Hematopoietic multipotent progenitor cell treated with erythropoietin and hydrocortisone succinate and interleukin-3 and kit ligand, for 6 days (in vitro differentiated cells): ENCODE measurements around the gene ASPSCR1.

Experiments used
- DNase-seq: peaks from one replicate; pipeline ENCODE4 v3.0.0-alpha.2; 2015

Gene ASPSCR1

GRCh38 chr17:82047379-82047778 lies 70.0 kb downstream of the ASPSCR1 start:
- no peak for DNase-seq

- no peak for DNase-seq
Measured at GRCh38 chr17:82047914-82048570, 70.6 kb downstream of the ASPSCR1 start.

DNA sequence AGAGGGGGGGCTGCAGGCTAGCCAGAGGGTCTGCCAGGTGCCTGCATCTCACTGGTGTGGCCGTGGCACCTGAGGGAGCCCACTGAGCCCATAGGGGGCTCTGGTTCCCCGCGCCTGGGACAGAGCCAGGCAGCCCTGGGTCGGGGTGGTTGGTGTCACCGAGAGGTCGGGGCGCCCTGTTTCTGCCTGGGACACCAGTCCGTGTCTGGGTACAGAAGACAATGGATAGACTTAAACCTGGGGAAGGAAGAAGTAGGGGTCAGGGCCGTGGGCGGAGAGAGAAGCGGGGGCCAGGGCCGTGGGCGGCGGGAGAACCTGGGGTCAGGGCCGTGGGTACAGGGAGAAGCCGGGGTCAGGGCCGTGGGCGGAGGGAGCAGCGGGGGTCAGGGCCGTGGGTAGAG lies 71.1 kb downstream of the ASPSCR1 start:
- no peak for DNase-seq

DNA sequence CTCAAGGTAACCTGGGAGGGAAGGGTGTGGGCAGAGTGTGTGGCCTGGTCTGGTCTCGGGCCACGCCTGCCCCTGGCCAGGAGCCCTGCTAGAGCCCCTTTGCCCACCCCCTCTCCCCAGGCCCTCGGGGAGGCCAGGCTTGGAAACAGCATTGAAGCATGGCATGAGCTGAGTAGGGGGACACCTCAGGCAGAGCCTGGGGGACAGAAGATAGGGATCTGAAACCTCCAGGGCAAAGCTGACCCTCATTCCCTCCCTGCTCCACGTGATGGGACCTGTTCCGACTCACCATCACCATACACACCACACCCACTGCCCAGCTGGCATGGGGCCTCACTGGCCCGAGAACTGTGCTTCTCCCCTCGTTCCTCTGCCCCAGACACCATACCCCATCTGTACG lies 71.7 kb downstream of the ASPSCR1 start:
- DNase-seq: no peak

DNA sequence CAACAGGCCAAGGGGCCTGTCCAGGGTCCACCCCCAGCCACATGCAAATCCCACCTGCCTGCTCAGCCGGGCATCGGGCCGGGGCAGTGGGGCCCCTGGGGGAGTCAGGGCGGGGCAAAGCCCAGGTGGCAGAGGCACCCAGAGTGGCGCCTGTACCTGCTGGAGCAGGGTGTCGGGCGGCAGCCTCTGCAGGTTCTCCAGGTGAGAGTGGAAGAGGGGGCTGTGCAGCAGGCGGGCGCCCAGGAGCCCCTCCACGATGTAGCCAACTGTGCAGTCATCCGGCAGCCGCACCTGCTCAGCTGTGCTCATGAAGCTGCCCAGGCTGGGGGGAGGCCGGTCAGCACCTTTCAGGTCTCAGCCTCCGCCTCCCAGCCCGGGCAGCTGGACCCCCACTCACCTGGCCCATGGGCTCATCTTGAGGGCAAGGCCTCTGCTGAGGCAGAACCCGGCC lies 72.1 kb downstream of the ASPSCR1 start:
- no peak for DNase-seq

- DNase-seq: no peak
Measured at GRCh38 chr17:82050152-82050760, 72.8 kb downstream of the ASPSCR1 start.

DNA sequence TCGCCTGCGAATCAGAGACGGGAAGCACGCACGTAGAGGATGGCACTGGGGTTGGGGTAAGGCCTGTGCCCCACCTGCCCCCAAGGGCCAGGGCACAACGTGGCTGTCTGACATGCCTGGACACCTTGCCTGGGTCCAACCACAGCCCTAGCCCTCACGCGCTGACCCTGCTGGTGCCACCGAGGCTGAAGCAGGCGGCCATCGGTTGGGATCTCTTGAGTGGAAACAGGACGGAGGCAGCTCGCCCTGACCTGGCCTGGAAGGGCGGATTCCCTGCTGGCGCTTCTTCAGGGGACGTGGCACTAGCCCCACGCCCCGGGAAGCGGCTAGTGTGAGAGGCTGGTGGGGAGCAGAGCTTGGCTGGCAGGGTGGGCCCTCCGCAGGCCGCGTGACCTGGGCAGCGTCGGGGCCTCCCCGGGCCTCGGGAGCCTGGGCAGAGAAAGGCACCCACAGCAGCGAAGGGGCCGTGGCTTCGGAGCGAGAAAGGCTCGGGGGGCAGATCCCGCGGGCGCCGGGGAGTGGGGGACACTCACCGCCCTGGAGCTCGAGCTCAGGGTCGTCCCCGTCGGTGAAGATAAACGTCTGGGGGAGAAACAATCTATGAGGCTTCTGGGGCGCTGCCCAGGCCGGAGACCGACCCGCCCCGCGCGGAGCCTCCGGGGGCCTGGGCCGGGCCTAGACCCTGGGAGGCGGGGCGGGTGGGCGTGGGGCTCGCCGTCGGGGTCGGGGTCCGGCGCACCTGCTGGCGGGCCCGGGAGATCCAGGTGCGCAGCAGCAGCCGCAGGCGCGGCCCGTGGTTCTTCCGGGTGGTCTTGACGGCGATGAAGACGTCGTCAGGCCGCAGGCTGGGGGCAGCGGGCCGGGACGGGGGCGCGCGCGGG lies 73.6 kb downstream of the ASPSCR1 start:
- no peak for DNase-seq

- DNase-seq: peak; percentile 88
Measured at GRCh38 chr17:82051776-82052637, 74.6 kb downstream of the ASPSCR1 start, which contains the start of the genes GPS1 and RFNG. Gene GPS1, plus strand, starts transcription at chr17:82051898. Its CDS starts 34 bp downstream, at chr17:82051932. Gene RFNG, minus strand, starts transcription at chr17:82051811. Its CDS starts 45 bp downstream, at chr17:82051766.

DNA sequence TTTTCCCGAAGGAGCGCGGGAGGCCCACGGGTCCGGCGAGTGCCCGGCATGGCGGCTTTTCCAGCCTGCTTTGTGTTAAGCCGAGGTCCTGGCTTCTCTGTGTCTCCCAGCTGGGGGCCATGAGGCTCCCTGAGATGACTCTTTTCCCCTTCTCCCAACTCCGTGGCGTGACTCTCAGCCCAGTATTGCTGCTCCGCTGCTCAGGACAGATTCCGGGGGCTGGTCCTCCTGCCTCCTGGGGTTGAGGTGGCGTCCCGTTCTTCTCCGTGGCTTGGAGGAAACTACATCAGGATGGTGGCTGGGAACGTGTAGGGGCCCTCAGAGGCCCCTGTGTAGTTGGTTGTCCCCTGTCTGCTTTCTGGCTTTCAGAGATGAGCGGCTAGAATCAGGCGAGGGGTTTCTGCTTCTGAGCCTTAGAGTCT lies 75.2 kb downstream of the ASPSCR1 start:
- no peak for DNase-seq

GRCh38 chr17:82053130-82053529 lies 75.7 kb downstream of the ASPSCR1 start:
- no peak for DNase-seq

DNA sequence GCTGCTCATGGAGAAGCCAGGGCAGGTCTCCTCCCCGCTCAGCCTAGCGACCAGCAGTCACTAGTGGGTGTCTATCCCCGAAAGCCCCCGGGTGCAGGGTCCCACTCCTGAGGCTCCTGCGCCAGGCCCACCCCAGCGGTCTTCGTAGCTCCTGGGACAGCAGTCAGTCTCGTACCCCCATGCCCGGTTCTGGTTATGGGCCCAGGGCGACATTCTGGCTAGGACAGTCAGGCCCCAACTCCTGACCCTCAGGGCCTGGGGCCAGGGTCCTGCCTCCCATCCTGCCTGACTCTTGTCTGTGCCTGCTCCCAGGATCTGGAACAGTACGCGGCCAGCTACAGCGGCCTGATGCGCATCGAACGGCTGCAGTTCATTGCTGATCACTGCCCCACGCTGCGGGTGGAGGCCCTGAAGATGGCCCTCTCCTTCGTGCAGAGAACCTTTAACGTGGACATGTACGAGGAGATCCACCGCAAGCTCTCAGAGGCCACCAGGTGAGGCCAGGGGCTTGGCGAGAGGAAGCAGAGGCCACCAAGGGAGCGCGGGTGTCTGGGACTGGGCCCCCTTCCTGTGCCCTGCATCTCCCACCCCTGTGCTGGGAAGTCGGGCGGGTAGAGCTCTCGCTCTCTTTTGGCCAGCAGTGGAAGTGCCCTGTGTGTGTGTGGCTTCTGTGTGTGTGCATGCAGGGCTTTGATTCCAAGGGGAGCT lies 76.3 kb downstream of the ASPSCR1 start:
- no peak for DNase-seq

DNA sequence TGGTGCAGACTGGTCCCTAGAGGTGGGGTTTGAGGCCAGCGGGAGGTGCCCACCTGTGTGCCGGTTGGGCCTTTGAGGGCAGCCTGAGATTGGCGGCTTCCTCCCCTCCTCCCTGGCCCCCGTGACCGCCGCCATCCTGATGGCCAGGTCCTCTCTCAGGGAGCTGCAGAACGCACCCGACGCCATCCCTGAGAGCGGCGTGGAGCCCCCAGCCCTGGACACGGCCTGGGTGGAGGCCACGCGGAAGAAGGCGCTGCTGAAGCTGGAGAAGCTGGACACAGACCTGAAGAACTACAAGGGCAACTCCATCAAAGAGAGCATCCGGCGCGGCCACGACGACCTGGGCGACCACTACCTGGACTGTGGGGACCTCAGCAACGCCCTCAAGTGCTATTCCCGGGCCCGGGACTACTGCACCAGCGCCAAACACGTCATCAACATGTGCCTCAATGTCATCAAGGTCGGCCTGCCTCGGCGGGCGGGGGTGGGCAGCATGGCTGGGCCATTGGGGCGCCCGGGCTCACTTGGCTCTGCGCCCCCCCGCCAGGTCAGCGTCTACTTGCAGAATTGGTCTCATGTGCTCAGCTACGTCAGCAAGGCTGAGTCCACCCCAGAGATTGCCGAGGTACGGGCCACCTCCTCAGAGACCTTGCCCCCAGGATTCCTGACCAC lies 77.1 kb downstream of the ASPSCR1 start:
- DNase-seq: no peak

- DNase-seq: no peak
Measured at GRCh38 chr17:82055023-82055964, 77.9 kb downstream of the ASPSCR1 start.

GRCh38 chr17:82055965-82056728 lies 78.7 kb downstream of the ASPSCR1 start:
- DNase-seq: no peak

DNA sequence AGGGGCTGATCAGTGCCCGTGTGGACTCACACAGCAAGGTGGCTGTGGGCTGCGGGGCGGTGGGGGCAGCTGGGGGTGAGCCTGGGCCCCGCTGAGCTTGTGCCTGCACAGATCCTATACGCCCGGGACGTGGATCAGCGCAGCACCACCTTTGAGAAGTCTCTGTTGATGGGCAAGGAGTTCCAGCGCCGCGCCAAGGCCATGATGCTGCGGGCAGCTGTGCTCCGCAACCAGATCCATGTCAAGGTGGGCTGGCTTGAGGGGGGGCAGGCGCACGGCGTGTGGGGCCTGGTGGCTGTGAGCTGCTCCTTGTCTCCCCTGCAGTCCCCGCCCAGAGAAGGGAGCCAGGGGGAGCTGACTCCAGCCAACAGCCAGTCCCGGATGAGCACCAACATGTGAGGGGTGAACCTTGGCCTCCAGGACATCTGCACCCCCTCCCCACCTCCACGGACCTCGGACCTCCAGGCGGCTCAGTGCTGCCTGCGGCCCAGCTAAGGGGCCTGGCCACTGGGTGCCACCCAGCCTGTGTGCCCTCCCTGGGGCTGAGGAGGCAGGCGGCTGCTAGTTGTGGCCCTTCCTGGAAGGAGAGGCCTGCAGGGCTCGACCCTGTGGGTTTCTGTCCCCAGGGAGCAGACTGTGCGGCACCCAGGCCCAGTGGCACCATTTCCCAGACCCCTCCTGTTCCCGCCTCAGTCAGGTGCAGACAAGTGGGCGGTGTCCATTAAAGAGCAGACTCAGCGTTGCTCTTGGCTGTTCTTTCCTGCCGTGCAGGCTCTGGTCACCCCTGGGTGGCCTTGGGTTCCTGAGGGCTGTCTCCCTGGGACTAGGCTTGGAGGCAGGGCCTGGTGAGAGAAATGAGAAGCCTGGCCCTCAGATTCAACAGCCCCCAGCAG lies 79.5 kb downstream of the ASPSCR1 start:
- DNase-seq: no peak

DNA sequence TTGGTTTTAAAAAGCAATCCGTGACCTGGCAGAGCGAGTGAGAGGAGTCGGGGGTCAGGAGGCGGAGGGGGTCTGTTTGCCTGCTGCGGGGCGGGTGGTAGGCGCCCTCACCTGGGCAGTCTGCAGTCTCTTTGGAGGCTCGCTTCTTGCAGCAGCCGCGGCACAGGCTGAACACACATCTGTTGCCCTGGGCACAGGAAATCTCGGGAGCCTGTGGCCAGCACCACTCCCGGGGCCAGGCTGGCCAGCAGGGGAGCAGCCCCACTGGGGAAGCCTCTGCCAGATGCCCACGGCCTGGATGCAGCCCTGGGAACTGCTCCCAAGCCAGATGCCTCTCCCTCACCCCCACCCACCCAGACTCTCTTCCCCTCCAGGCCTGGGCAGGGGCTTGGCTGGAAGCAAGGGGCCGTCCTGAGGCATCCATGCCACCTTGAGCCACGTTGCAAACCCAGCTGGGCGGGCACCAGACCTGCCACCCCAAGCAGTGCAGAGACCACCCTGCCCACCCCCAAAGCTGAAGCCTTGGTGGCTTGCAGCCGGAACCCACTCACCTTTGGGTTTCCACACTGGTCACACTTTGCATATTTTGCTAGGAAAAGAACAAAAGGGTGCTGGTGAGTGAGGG lies 80.9 kb downstream of the ASPSCR1 start:
- DNase-seq: no peak

- DNase-seq: no peak
Measured at GRCh38 chr17:82058855-82059249, 81.4 kb downstream of the ASPSCR1 start.
